ENCODE data around the gene CLSTN1. TPM values are rescaled to one million over a fixed set of nuclear protein-coding genes. Genes with fewer than 3 reads are reported as not detected.

CLSTN1 gene
- total RNA-seq, 1 donor from 2014 or later, result 75.4 TPM

DNA sequence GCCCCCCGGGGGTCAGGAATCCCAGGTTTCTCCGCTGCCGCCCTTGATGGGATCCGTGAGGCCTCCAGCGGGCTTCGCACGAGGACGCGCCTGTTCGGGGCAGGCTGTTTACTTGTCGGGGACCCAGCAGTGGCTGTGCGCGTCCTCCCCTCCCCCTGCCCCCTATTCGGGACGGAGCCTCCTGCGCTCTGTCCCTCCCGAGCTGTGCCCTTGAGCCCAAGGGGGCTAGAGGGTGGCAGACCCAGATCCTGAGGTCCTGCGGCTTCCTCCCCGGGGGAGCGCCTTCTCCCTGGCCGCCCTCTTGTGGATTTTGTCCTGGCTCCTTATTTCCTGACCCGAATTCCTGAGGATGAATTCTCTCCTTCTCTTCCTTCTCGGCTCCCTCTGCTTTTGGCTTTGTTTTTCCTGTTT, 133.8 kb downstream of the CLSTN1 start:
- Mint-ChIP-seq H3K36me3 (no peaks in the 10 kb centered on the region), H3K27ac (no peak overlapping the region), H3K4me3 (peak overlapping the region; percentile 84), H3K9me3 (no peaks in the 10 kb centered on the region), H3K4me1 (peaks cover 24% of the 10 kb centered on the region), H3K27me3 (ENCODE audit: insufficient read depth, low read depth) (peaks cover 31% of the 10 kb centered on the region)
- TF ChIP-seq EZH2 (IDR thresholded peaks at IDR 0.05), result no peak
- peak; percentile 13 for TF ChIP-seq EZH2phosphoT487 (IDR thresholded peaks at IDR 0.05)
- no peak for TF ChIP-seq CTCF (IDR thresholded peaks at IDR 0.05)
- peak; percentile 80 for DNase-seq (ENCODE audit: low spot score)
- Histone ChIP-seq H3K9me3 (ENCODE audit: low read depth) (no peaks in the 10 kb centered on the region), H3K27me3 (peaks cover 56% of the 10 kb centered on the region), H3F3A (ENCODE audit: low read depth) (peaks cover 45% of the 10 kb centered on the region), H3K9ac (no peak overlapping the region), H3K36me3 (no peaks in the 10 kb centered on the region), H2AFZ (replicated peaks) (peak overlapping the region; percentile 76), H3K79me2 (ENCODE audit: low read depth) (no peaks in the 10 kb centered on the region), H3K4me2 (peak overlapping the region; percentile 100), H4K20me1 (ENCODE audit: low read depth) (peaks cover 22% of the 10 kb centered on the region), H3K4me3 (peak overlapping the region; percentile 78), H3K27ac (no peak overlapping the region), H3K4me1 (peaks cover 19% of the 10 kb centered on the region)

DNA sequence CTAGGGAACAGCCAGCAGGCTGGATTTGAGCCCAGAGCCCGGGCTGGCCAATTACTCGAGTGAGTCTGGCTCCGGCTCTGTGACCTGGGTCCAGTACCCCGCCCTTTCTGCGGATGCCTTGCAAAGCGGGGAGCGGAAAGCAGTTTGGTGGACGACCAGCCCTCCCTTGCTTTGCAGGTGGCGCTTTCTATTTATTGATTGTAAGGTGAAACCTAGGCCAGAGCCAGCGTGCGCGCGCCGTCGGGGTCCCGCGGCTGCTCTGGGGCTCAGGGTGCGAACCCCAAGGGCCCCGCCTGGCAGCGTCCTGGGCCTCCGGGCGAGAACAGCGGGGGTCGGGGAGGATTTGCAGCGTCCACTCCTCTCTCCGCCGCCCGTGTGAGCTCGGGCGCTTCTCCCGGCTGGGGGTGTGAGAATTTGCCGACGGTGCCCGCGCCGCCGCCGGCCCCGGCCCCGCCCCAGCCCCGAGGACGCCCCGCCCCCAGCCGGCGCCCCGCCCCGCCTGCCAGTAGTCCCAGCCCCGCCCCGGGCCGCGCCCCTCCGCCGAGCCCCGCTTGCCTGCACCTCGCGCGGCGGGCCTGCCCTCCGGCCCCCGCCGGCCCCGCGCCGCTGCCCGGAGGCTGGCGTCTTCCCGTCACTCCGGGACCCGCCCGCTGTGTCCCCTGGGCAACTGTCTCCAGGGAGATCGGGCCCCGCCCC, 134.6 kb downstream of the CLSTN1 start:
- Histone ChIP-seq H3F3A (ENCODE audit: low read depth) (peaks cover 45% of the 10 kb centered on the region), H3K27me3 (peaks cover 56% of the 10 kb centered on the region), H3K36me3 (no peaks in the 10 kb centered on the region), H3K9me3 (ENCODE audit: low read depth) (no peaks in the 10 kb centered on the region), H3K4me3 (peak overlapping the region; percentile 78), H3K9ac (no peak overlapping the region), H4K20me1 (ENCODE audit: low read depth) (peaks cover 22% of the 10 kb centered on the region), H3K4me1 (peaks cover 19% of the 10 kb centered on the region), H3K79me2 (ENCODE audit: low read depth) (no peaks in the 10 kb centered on the region), H2AFZ (replicated peaks) (peak overlapping the region; percentile 76), H3K4me2 (peak overlapping the region; percentile 100), H3K27ac (no peak overlapping the region)
- Mint-ChIP-seq H3K27ac (no peak overlapping the region), H3K27me3 (ENCODE audit: insufficient read depth, low read depth) (peaks cover 29% of the 10 kb centered on the region), H3K9me3 (no peaks in the 10 kb centered on the region), H3K4me1 (peaks cover 24% of the 10 kb centered on the region), H3K36me3 (no peaks in the 10 kb centered on the region), H3K4me3 (peak overlapping the region; percentile 84)
- DNase-seq (ENCODE audit: low spot score), result peak; percentile 96
- no peak for TF ChIP-seq CTCF (IDR thresholded peaks at IDR 0.05)
- TF ChIP-seq EZH2 (IDR thresholded peaks at IDR 0.05), result no peak
- no peak for TF ChIP-seq EZH2phosphoT487 (IDR thresholded peaks at IDR 0.05)

- Histone ChIP-seq H3K9ac (no peak overlapping the region), H3K27me3 (peaks cover 56% of the 10 kb centered on the region)
- peaks cover 29% of the 10 kb centered on the region for H3K27me3 Mint-ChIP-seq (ENCODE audit: insufficient read depth, low read depth)
Observed at GRCh38 chr1:9688599-9688998, 135.2 kb downstream of the CLSTN1 start.

More at GRCh38 chr1:9688599-9688998, 135.2 kb downstream of the CLSTN1 start:
- Histone ChIP-seq H3K4me2 (peak overlapping the region; percentile 87), H2AFZ (replicated peaks) (no peak overlapping the region), H3K4me3 (peak overlapping the region; percentile 78), H3K36me3 (no peaks in the 10 kb centered on the region), H3K79me2 (ENCODE audit: low read depth) (no peaks in the 10 kb centered on the region), H4K20me1 (ENCODE audit: low read depth) (peaks cover 22% of the 10 kb centered on the region), H3K9me3 (ENCODE audit: low read depth) (no peaks in the 10 kb centered on the region), H3F3A (ENCODE audit: low read depth) (peaks cover 45% of the 10 kb centered on the region), H3K27ac (no peak overlapping the region), H3K4me1 (peaks cover 19% of the 10 kb centered on the region)
- DNase-seq (ENCODE audit: low spot score), result no peak
- Mint-ChIP-seq H3K27ac (no peak overlapping the region), H3K4me1 (peaks cover 22% of the 10 kb centered on the region), H3K9me3 (no peaks in the 10 kb centered on the region), H3K36me3 (no peaks in the 10 kb centered on the region), H3K4me3 (peak overlapping the region; percentile 84)
- TF ChIP-seq CTCF (IDR thresholded peaks at IDR 0.05), result no peak
- TF ChIP-seq EZH2 (IDR thresholded peaks at IDR 0.05), result peak; percentile 73
- TF ChIP-seq EZH2phosphoT487 (IDR thresholded peaks at IDR 0.05), result peak; percentile 45

Measured in neural progenitor cell (in vitro differentiated cells).